OCI-LY1 (cell line): ENCODE data around the gene FAU.
"Not testable (repeated sequence)": the region's sequence is repeated elsewhere in the genome, so short reads cannot be mapped to it uniquely, and the experiment has no call there.

Source experiments
- H2AFZ ChIP-seq: fragments of 200-600 bp; sonication (generic), shearing (Covaris generic); 2 replicates; pipeline ENCODE4 v1.6.0; 2014; ENCODE audit warnings: antibody characterized with exemption, mild to moderate bottlenecking, low read length
- H3F3A ChIP-seq: fragments of 200-600 bp; sonication (generic), shearing (Covaris generic); 2 replicates; pipeline ENCODE4 v1.6.0; 2014; ENCODE audit warnings: mild to moderate bottlenecking, antibody characterized with exemption, low read length, moderate library complexity; ENCODE audit not compliant: insufficient read depth
- H3K27ac ChIP-seq: fragments of 200-600 bp; sonication (generic); 2 replicates; pipeline ENCODE4 v1.5.1; 2014; ENCODE audit warnings: low read length, mixed run types, mild to moderate bottlenecking, low read depth; ENCODE audit not compliant: poor library complexity, severe bottlenecking
- H3K27me3 ChIP-seq: fragments of 200-600 bp; sonication (generic); 2 replicates; pipeline ENCODE4 v1.6.0; 2014; ENCODE audit warnings: antibody characterized with exemption, mild to moderate bottlenecking, low read length, moderate library complexity; ENCODE audit not compliant: insufficient read depth
- H3K36me3 ChIP-seq: fragments of 200-600 bp; sonication (generic); 2 replicates; pipeline ENCODE4 v1.6.1; 2014; ENCODE audit warnings: mild to moderate bottlenecking, antibody characterized with exemption, low read length, moderate library complexity, mixed read lengths; ENCODE audit not compliant: insufficient read depth
- H3K4me1 ChIP-seq: fragments of 200-600 bp; sonication (generic); 2 replicates; pipeline ENCODE4 v1.5.1; 2014; ENCODE audit warnings: mild to moderate bottlenecking, low read length, moderate library complexity; ENCODE audit not compliant: insufficient read depth, severe bottlenecking
- H3K4me2 ChIP-seq: fragments of 200-600 bp; sonication (generic), shearing (Covaris generic); 2 replicates; pipeline ENCODE4 v1.6.1; 2014; ENCODE audit warnings: low read length
- H3K4me3 ChIP-seq: fragments of 200-600 bp; sonication (generic); 2 replicates; pipeline ENCODE4 v1.5.1; 2014; ENCODE audit warnings: low read length, low read depth, mild to moderate bottlenecking, mixed read lengths; ENCODE audit not compliant: poor library complexity, severe bottlenecking
- H3K79me2 ChIP-seq: fragments of 200-600 bp; shearing (Covaris generic); 2 replicates; pipeline ENCODE4 v1.6.1; 2016; ENCODE audit warnings: mixed run types, low read length, mixed read lengths; ENCODE audit not compliant: insufficient read depth
- H3K9ac ChIP-seq: fragments of 200-600 bp; sonication (generic), shearing (Covaris generic); 2 replicates; pipeline ENCODE4 v1.6.1; 2014; ENCODE audit warnings: mild to moderate bottlenecking, low read length, mixed read lengths
- H3K9me2 ChIP-seq: fragments of 200-600 bp; sonication (generic), shearing (Covaris generic); 2 replicates; pipeline ENCODE4 v1.6.1; 2014; ENCODE audit warnings: low read depth, mild to moderate bottlenecking, low read length, mixed read lengths
- H3K9me3 ChIP-seq: fragments of 200-600 bp; shearing (Covaris generic); 2 replicates; pipeline ENCODE4 v1.6.1; 2014; ENCODE audit warnings: low read length, mixed read lengths
- H4K20me1 ChIP-seq: fragments of 200-600 bp; sonication (generic), shearing (Covaris generic); 2 replicates; pipeline ENCODE4 v1.6.0; 2016; ENCODE audit warnings: mild to moderate bottlenecking, low read length; ENCODE audit not compliant: insufficient read depth
- CTCF ChIP-seq: fragments of 200-600 bp; sonication (generic), shearing (Covaris generic); IDR thresholded peaks from 2 replicates; pipeline ENCODE4 v1.5.1; 2017; ENCODE audit warnings: mild to moderate bottlenecking, antibody characterized with exemption, low read length, moderate library complexity, mixed read lengths
- EZH2 ChIP-seq: fragments of 200-600 bp; sonication (generic), shearing (Covaris generic); IDR thresholded peaks from 2 replicates; pipeline ENCODE4 v1.8.0; 2017; ENCODE audit warnings: borderline replicate concordance, mixed run types, mild to moderate bottlenecking, antibody characterized with exemption, low read length, moderate library complexity, mixed read lengths

The FAU gene

DNA sequence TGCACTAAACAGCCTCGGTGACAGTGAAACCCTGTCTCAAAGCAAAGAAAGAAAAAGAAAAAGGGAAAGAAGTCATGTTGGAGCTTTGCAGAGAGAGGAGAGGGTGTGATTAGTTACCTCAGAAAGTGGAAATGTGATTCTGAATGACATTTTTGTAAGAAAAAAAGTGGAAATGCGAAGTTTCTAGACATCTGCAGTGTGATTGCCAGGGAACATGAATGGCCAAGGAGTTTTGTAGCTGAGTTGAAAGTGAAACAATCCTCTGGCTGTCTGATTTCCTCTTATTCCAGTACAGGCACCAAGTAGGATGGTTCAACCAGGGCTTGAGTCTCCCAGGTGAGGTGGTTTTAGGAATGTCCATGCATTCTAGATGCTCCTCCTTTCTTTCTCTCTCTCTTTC is 30.2 kb upstream of the FAU start:
- H3K4me2 ChIP-seq = no peak overlapping the region
- no peaks in the 10 kb centered on the region for H3F3A ChIP-seq
- TF ChIP-seq CTCF = no peak
- TF ChIP-seq EZH2 = no peak
- H3K36me3 ChIP-seq = no peaks in the 10 kb centered on the region
- no peak overlapping the region for H3K9ac ChIP-seq
- peaks cover 14% of the 10 kb centered on the region for H3K4me1 ChIP-seq
- H3K9me3 ChIP-seq = peaks cover 3% of the 10 kb centered on the region
- no peak overlapping the region for H3K4me3 ChIP-seq
- H3K79me2 ChIP-seq = no peaks in the 10 kb centered on the region
- no peak overlapping the region for H3K27ac ChIP-seq
- no peak overlapping the region for H2AFZ ChIP-seq
- no peaks in the 10 kb centered on the region for H3K9me2 ChIP-seq
- H3K27me3 ChIP-seq = no peaks in the 10 kb centered on the region
- H4K20me1 ChIP-seq = no peaks in the 10 kb centered on the region

DNA sequence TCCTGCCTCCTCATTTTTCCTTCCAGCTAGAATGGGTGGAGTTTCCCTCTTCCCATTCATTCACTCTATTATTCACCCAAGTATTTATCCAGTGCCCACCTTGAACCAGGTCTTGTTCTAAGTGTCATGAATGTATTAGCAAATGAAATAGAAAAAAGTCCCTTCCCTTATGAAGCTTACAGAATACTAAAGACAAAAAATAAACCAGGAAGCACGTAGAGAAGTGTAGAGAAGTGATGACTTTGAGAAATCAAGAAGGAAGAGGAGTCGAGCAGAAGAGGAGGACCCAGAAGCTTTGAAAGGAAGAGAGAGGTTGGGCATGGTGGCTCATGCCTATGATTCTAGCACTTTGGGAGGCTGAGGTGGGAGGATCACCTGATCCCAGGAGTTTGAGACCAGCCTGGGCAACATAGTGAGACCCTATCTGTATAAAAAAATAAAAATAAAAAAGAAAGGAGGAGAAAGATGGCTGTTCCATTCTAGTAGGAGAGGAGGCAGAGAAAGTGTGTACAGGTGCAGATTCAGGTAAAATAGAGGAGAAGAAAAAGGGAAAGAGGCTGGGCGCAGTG is 29.5 kb upstream of the FAU start:
- no peaks in the 10 kb centered on the region for H3K9me2 ChIP-seq
- no peak overlapping the region for H2AFZ ChIP-seq
- no peaks in the 10 kb centered on the region for H3F3A ChIP-seq
- H3K4me1 ChIP-seq = peaks cover 16% of the 10 kb centered on the region
- no peaks in the 10 kb centered on the region for H4K20me1 ChIP-seq
- peaks cover 9% of the 10 kb centered on the region for H3K9me3 ChIP-seq
- no peak overlapping the region for H3K27ac ChIP-seq
- H3K4me2 ChIP-seq = no peak overlapping the region
- no peaks in the 10 kb centered on the region for H3K79me2 ChIP-seq
- TF ChIP-seq CTCF = no peak
- 0 out of 2 replicates have a peak, but pooled peaks cover 3% of the 10 kb centered on the region for H3K27me3 ChIP-seq
- H3K36me3 ChIP-seq = 0 out of 2 replicates have a peak, but pooled peaks cover 3% of the 10 kb centered on the region
- no peak overlapping the region for H3K9ac ChIP-seq
- H3K4me3 ChIP-seq = no peak overlapping the region

GRCh38 chr11:65150509-65151299 is 28.8 kb upstream of the FAU start:
- Histone ChIP-seq H3F3A (no peaks in the 10 kb centered on the region), H3K27me3 (0 out of 2 replicates have a peak, but pooled peaks cover 5% of the 10 kb centered on the region), H3K9ac (no peak overlapping the region; the same call in 1 of the 2 replicates), H4K20me1 (no peaks in the 10 kb centered on the region), H2AFZ (no peak overlapping the region), H3K36me3 (0 out of 2 replicates have a peak, but pooled peaks cover 4% of the 10 kb centered on the region), H3K79me2 (no peaks in the 10 kb centered on the region), H3K9me3 (peaks cover 10% of the 10 kb centered on the region), H3K4me3 (no peak overlapping the region), H3K9me2 (no peaks in the 10 kb centered on the region), H3K4me2 (no peak overlapping the region), H3K4me1 (peaks cover 19% of the 10 kb centered on the region), H3K27ac (no peak overlapping the region)
- no peak for TF ChIP-seq CTCF

DNA sequence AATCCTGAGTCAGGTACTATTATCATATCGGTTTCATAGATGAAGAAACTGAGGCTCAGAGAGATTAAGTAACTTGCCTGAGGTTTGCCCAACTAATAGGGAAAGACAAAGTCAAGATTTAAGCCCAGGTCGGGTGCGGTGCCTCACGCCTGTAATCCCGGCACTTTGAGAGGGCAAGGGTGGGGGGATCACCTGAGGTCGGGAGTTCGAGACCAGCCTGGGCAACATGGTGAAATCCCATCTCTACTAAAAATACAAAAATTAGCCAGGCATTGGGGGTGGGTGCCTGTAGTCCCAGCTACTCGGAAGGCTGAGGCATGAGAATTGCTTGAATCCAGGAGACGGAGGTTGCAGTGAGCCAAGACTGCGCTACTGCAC is 28.2 kb upstream of the FAU start:
- peaks cover 19% of the 10 kb centered on the region for H3K4me1 ChIP-seq
- H3K9me2 ChIP-seq, H3K4me2 ChIP-seq, H3K79me2 ChIP-seq, H4K20me1 ChIP-seq, H3K9ac ChIP-seq, H3K4me3 ChIP-seq, H3F3A ChIP-seq, H3K36me3 ChIP-seq, H3K27me3 ChIP-seq, H3K27ac ChIP-seq, H2AFZ ChIP-seq: not testable (repeated sequence)
- peaks cover 10% of the 10 kb centered on the region for H3K9me3 ChIP-seq
